Measurements from ENCODE around the gene OGFOD3.

The OGFOD3 gene

GRCh38 chr17:82405051-82405450 lies 13.3 kb downstream of the OGFOD3 start:
- DNase-seq (ENCODE audit: low spot score): no peak

GRCh38 chr17:82403662-82404660 lies 14.4 kb downstream of the OGFOD3 start:
- DNase-seq (ENCODE audit: low spot score): no peak

GRCh38 chr17:82402865-82403264 lies 15.5 kb downstream of the OGFOD3 start:
- DNase-seq (ENCODE audit: low spot score): no peak

- no peak for DNase-seq (ENCODE audit: low spot score)
Observed at GRCh38 chr17:82400830-82401229, 17.6 kb downstream of the OGFOD3 start.

GRCh38 chr17:82400206-82400605 lies 18.2 kb downstream of the OGFOD3 start:
- no peak for DNase-seq (ENCODE audit: low spot score)

- no peak for DNase-seq (ENCODE audit: low spot score)
Observed at GRCh38 chr17:82399601-82400101, 18.7 kb downstream of the OGFOD3 start.

GRCh38 chr17:82399041-82399441 lies 19.3 kb downstream of the OGFOD3 start:
- no peak for DNase-seq (ENCODE audit: low spot score)

GRCh38 chr17:82397449-82398335 lies 20.7 kb downstream of the OGFOD3 start:
- peak; percentile 38 for DNase-seq (ENCODE audit: low spot score)

- DNase-seq (ENCODE audit: low spot score): no peak
Observed at GRCh38 chr17:82396601-82397435, 21.6 kb downstream of the OGFOD3 start.

GRCh38 chr17:82394278-82394677 lies 24.1 kb downstream of the OGFOD3 start:
- no peak for DNase-seq (ENCODE audit: low spot score)

- no peak for DNase-seq (ENCODE audit: low spot score)
Observed at GRCh38 chr17:82392941-82393340, 25.4 kb downstream of the OGFOD3 start.

GRCh38 chr17:82392209-82392920 lies 26.0 kb downstream of the OGFOD3 start:
- no peak for DNase-seq (ENCODE audit: low spot score)

GRCh38 chr17:82391496-82392066 lies 26.8 kb downstream of the OGFOD3 start:
- no peak for DNase-seq (ENCODE audit: low spot score)

- no peak for DNase-seq (ENCODE audit: low spot score)
Observed at GRCh38 chr17:82390860-82391435, 27.4 kb downstream of the OGFOD3 start.

- DNase-seq (ENCODE audit: low spot score): no peak
Observed at GRCh38 chr17:82390015-82390859, 28.1 kb downstream of the OGFOD3 start.

GRCh38 chr17:82389379-82389778 lies 29.0 kb downstream of the OGFOD3 start:
- DNase-seq (ENCODE audit: low spot score): no peak

- no peak for DNase-seq (ENCODE audit: low spot score)
Observed at GRCh38 chr17:82388922-82389283, 29.5 kb downstream of the OGFOD3 start.

GRCh38 chr17:82388223-82388921 lies 30.0 kb downstream of the OGFOD3 start:
- DNase-seq (ENCODE audit: low spot score): no peak

- DNase-seq (ENCODE audit: low spot score): no peak
Observed at GRCh38 chr17:82387705-82388106, 30.7 kb downstream of the OGFOD3 start.
